ENCODE data around the gene RPL21. TPM values are rescaled to one million over a fixed set of nuclear protein-coding genes. Genes with fewer than 3 reads are reported as not detected.
A peak's percentile ranks its signal among the peaks of the same experiment; 100 is the strongest.

The RPL21 gene
- total RNA-seq, 1 donor from 2014 or later: 2,072 TPM

- H3K36me3 Mint-ChIP-seq: no peaks in the 10 kb centered on the region
- TF ChIP-seq, protein P1, sequence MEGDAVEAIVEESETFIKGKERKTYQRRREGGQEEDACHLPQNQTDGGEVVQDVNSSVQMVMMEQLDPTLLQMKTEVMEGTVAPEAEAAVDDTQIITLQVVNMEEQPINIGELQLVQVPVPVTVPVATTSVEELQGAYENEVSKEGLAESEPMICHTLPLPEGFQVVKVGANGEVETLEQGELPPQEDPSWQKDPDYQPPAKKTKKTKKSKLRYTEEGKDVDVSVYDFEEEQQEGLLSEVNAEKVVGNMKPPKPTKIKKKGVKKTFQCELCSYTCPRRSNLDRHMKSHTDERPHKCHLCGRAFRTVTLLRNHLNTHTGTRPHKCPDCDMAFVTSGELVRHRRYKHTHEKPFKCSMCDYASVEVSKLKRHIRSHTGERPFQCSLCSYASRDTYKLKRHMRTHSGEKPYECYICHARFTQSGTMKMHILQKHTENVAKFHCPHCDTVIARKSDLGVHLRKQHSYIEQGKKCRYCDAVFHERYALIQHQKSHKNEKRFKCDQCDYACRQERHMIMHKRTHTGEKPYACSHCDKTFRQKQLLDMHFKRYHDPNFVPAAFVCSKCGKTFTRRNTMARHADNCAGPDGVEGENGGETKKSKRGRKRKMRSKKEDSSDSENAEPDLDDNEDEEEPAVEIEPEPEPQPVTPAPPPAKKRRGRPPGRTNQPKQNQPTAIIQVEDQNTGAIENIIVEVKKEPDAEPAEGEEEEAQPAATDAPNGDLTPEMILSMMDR (IDR thresholded peaks at IDR 0.05): peak; percentile 14
- no peak for TF ChIP-seq EZH2 (IDR thresholded peaks at IDR 0.05)
- Histone ChIP-seq H2AFZ (replicated peaks) (no peak overlapping the region), H3K4me3 (no peak overlapping the region), H3K4me2 (no peak overlapping the region), H3K27ac (no peak overlapping the region), H3K36me3 (no peaks in the 10 kb centered on the region), H3K4me1 (no peaks in the 10 kb centered on the region), H3K9ac (no peak overlapping the region), H4K20me1 (ENCODE audit: low read depth) (no peaks in the 10 kb centered on the region), H3F3A (ENCODE audit: low read depth) (peaks cover 5% of the 10 kb centered on the region), H3K27me3 (no peaks in the 10 kb centered on the region), H3K9me3 (ENCODE audit: low read depth) (no peaks in the 10 kb centered on the region), H3K79me2 (ENCODE audit: low read depth) (no peaks in the 10 kb centered on the region)
- no peaks in the 10 kb centered on the region for H3K9me3 Mint-ChIP-seq
- H3K4me3 Mint-ChIP-seq: no peak overlapping the region
- H3K4me1 Mint-ChIP-seq: no peaks in the 10 kb centered on the region
- peaks cover 2% of the 10 kb centered on the region for H3K27me3 Mint-ChIP-seq (ENCODE audit: insufficient read depth, low read depth)
- no peak overlapping the region for H3K27ac Mint-ChIP-seq
- no peak for DNase-seq (ENCODE audit: low spot score)
Observed at GRCh38 chr13:27283906-27284493, 32.6 kb downstream of the RPL21 start.

- Histone ChIP-seq H3K4me2 (no peak overlapping the region), H4K20me1 (ENCODE audit: low read depth) (no peaks in the 10 kb centered on the region), H2AFZ (replicated peaks) (no peak overlapping the region), H3K27ac (no peak overlapping the region), H3K36me3 (no peaks in the 10 kb centered on the region), H3K27me3 (no peaks in the 10 kb centered on the region), H3K9ac (no peak overlapping the region), H3K9me3 (ENCODE audit: low read depth) (no peaks in the 10 kb centered on the region), H3K4me1 (no peaks in the 10 kb centered on the region), H3K79me2 (ENCODE audit: low read depth) (no peaks in the 10 kb centered on the region), H3K4me3 (no peak overlapping the region), H3F3A (ENCODE audit: low read depth) (peaks cover 5% of the 10 kb centered on the region)
- TF ChIP-seq EZH2 (IDR thresholded peaks at IDR 0.05) (no peak), EZH2phosphoT487 (IDR thresholded peaks at IDR 0.05) (no peak)
- TF ChIP-seq, protein P1 (IDR thresholded peaks at IDR 0.05): no peak
- DNase-seq (ENCODE audit: low spot score): no peak
- no peaks in the 10 kb centered on the region for H3K4me1 Mint-ChIP-seq
- no peaks in the 10 kb centered on the region for H3K36me3 Mint-ChIP-seq
- no peaks in the 10 kb centered on the region for H3K9me3 Mint-ChIP-seq
- no peaks in the 10 kb centered on the region for H3K27me3 Mint-ChIP-seq (ENCODE audit: insufficient read depth, low read depth)
- H3K4me3 Mint-ChIP-seq: no peak overlapping the region
- peak overlapping the region; percentile 46 for H3K27ac Mint-ChIP-seq
Observed at GRCh38 chr13:27288392-27288791, 37.0 kb downstream of the RPL21 start.

GRCh38 chr13:27289011-27289665 is 37.8 kb downstream of the RPL21 start:
- H3K27ac Mint-ChIP-seq: no peak overlapping the region
- TF ChIP-seq, protein P1 (IDR thresholded peaks at IDR 0.05): no peak
- TF ChIP-seq EZH2phosphoT487 (IDR thresholded peaks at IDR 0.05) (no peak), EZH2 (IDR thresholded peaks at IDR 0.05) (no peak)

More at GRCh38 chr13:27289011-27289665, 37.8 kb downstream of the RPL21 start:
- Histone ChIP-seq H3K79me2 (ENCODE audit: low read depth) (no peaks in the 10 kb centered on the region), H3K4me2 (no peak overlapping the region), H3K4me1 (no peaks in the 10 kb centered on the region), H3K4me3 (no peak overlapping the region), H3K27me3 (no peaks in the 10 kb centered on the region), H3K36me3 (no peaks in the 10 kb centered on the region), H3K9me3 (ENCODE audit: low read depth) (no peaks in the 10 kb centered on the region), H4K20me1 (ENCODE audit: low read depth) (no peaks in the 10 kb centered on the region), H3K9ac (no peak overlapping the region), H3K27ac (no peak overlapping the region), H3F3A (ENCODE audit: low read depth) (peaks cover 5% of the 10 kb centered on the region), H2AFZ (replicated peaks) (no peak overlapping the region)
- Mint-ChIP-seq H3K4me1 (no peaks in the 10 kb centered on the region), H3K9me3 (no peaks in the 10 kb centered on the region), H3K27me3 (ENCODE audit: insufficient read depth, low read depth) (no peaks in the 10 kb centered on the region), H3K36me3 (no peaks in the 10 kb centered on the region), H3K4me3 (no peak overlapping the region)
- no peak for DNase-seq (ENCODE audit: low spot score)

Measured in neural progenitor cell (in vitro differentiated cells).